Stomach (tissue), 19 donors: ENCODE measurements around the gene ZNF883. TPM values are rescaled to one million over a fixed set of nuclear protein-coding genes. Genes with fewer than 3 reads are reported as not detected.
"Not testable (repeated sequence)": the region's sequence is repeated elsewhere in the genome, so short reads cannot be mapped to it uniquely, and the experiment has no call there.

Source experiments
- DNase-seq, 2 donors: peaks; one replicate each; pipeline versions ENCODE4 v3.0.0 to v3.0.0-alpha.2; 2013 to 2019
- H3K27ac ChIP-seq, 5 donors: fragments of 200-600 bp in 4 of 5; sonication (generic) in 4 of 5; one replicate each; pipeline ENCODE4 v1.5.1; 2013 to 2019; ENCODE audit warnings: mild to moderate bottlenecking in 1 of 5, moderate library complexity in 1 of 5
- H3K27me3 ChIP-seq, 3 donors: fragments of 200-600 bp; sonication (generic); one replicate each; pipeline ENCODE4 v1.5.1; 2017 to 2019; ENCODE audit warnings: mixed run types in 1 of 3
- H3K36me3 ChIP-seq, 4 donors: fragments of 200-600 bp; sonication (generic); 1 replicate in 3 of 4; 2 replicates in 1 of 4; pipeline ENCODE4 v1.5.1; 2016 to 2019
- H3K4me1 ChIP-seq, 4 donors: fragments of 200-600 bp; sonication (generic); one replicate each; pipeline ENCODE4 v1.5.1; 2016 to 2019
- H3K4me3 ChIP-seq, 4 donors: fragments of 200-600 bp; sonication (generic) in 3 of 4; one replicate each; pipeline ENCODE4 v1.5.1; 2016 to 2019; ENCODE audit warnings: mild to moderate bottlenecking in 1 of 4
- H3K9me3 ChIP-seq, 4 donors: fragments of 200-600 bp; sonication (generic); one replicate each; pipeline ENCODE4 v1.5.1; 2016 to 2019
- CTCF ChIP-seq, 7 experiments: fragments of 450-650 bp in 4 of 7; fragments of 200-600 bp in 3 of 7; sonication (generic) in 3 of 7; IDR thresholded peaks; one replicate each; pipeline ENCODE4 v1.5.1; 2016 to 2019; ENCODE audit warnings: antibody characterized with exemption in 7 of 7, control low read depth in 2 of 7, mild to moderate bottlenecking in 1 of 7
- EP300 ChIP-seq: sonication (generic); formaldehyde crosslinking; IDR thresholded peaks from one replicate; pipeline ENCODE4 v1.6.1; 2017; ENCODE audit warnings: antibody characterized with exemption
- POLR2A ChIP-seq, 4 donors: fragments of 450-650 bp; IDR thresholded peaks; one replicate each; pipeline ENCODE4 v1.6.1; 2016; ENCODE audit warnings: antibody characterized with exemption in 4 of 4, control low read depth in 2 of 4, mild to moderate bottlenecking in 1 of 4, moderate library complexity in 1 of 4
- POLR2AphosphoS5 ChIP-seq, 3 donors: sonication (generic); formaldehyde crosslinking; IDR thresholded peaks; one replicate each; pipeline ENCODE4 v1.6.1; 2016; ENCODE audit warnings: antibody characterized with exemption in 3 of 3
- WGBS, 5 donors: extraction: QIAGEN DNeasy Blood & Tissue Kit in 3 of 5; methylation state at CpG; one replicate each; pipeline versions ENCODE4 v1.1.5 to v1.1.7; 2013 to 2018; 5-methylcytosine and 5-hydroxymethylcytosine counted together
- intact Hi-C: fragments of 100-400 bp; cut with DNase I; formaldehyde crosslinking; loops from one replicate; pipeline ENCODE4 v1.15.1; 2023; ENCODE audit warnings: low total_unique reads
- long read RNA-seq, 10 donors: transcript quantifications; one replicate each; lab custom pipeline, GENCODE V29; 2026
- polyA plus RNA-seq, 3 donors: library from polyadenylated mRNA; stranded (reverse); fragments of 200-250 nt; gene quantifications; one replicate each; pipeline ENCODE4 v1.2.3, GENCODE V29; 2013
- total RNA-seq, 5 donors: library from RNA; depleted of rRNA; stranded (reverse); fragments of >200 nt; gene quantifications; one replicate each; pipeline versions ENCODE4 v1.1.0 to v1.2.3, GENCODE V29; 2014 to 2016
- donor health status: healthy with polysubstance abuse.
- donor health status: Bipolar disorder and iron deficiency.
- donor health status: healthy.

ZNF883 gene
- total RNA-seq (1 to 10 TPM in 2 of 5 donors, not detected in 3; 2.3 to 9.0 TPM), polyA plus RNA-seq (1 to 10 TPM in 1 of 3 donors, under 1 TPM in 2; 0.92 to 1.1 (median 0.93) TPM)
- long read RNA-seq, donor 1: 0 reads
- long read RNA-seq, donor 2: 0 reads
- long read RNA-seq, donor 3: 0 reads
- long read RNA-seq, donor 4: 0 reads
- long read RNA-seq, donor 5, partial matches to known transcripts: 0 of 3 reads
- long read RNA-seq, donor 5, other reads (novel, unspliced or antisense): 0 of 3 reads
- long read RNA-seq, donor 6, transcript ZNF883-201 (5 exons, 2,414 nt): major isoform, 6 of 6 reads
- long read RNA-seq, donor 6, partial matches to known transcripts: 0 of 6 reads
- long read RNA-seq, donor 6, other reads (novel, unspliced or antisense): 0 of 6 reads
- long read RNA-seq, donor 7, partial matches to known transcripts: 0 of 4 reads
- long read RNA-seq, donor 7, other reads (novel, unspliced or antisense): 0 of 4 reads
- long read RNA-seq, donor 8, transcript ZNF883-201 (5 exons, 2,414 nt): major isoform, 6 of 6 reads
- long read RNA-seq, donor 8, partial matches to known transcripts: 0 of 6 reads
- long read RNA-seq, donor 8, other reads (novel, unspliced or antisense): 0 of 6 reads
- long read RNA-seq, donor 9, partial matches to known transcripts: 0 of 2 reads
- long read RNA-seq, donor 9, other reads (novel, unspliced or antisense): 0 of 2 reads
- long read RNA-seq, donor 10, partial matches to known transcripts: 0 of 2 reads
- long read RNA-seq, donor 10, other reads (novel, unspliced or antisense): 0 of 2 reads

GRCh38 chr9:113011911-113012381, at the start of gene ZNF883:
Gene ZNF883, minus strand, starts transcription at chr9:113012192.
- Histone ChIP-seq H3K4me3 (peak within 1 kb of the TSS in 3 of 4 donors; percentile 9 to 32 (median 27)), H3K9me3 (peaks cover 2 to 81% (median 56%) of the 10 kb centered on the region in 4 donors), H3K27me3 (peaks cover 0 to 11% (median 5%) of the 10 kb centered on the region in 3 donors), H3K4me1 (no peaks in the 10 kb centered on the region), H3K36me3 (peaks cover 0 to 32% (median 0%) of the 10 kb centered on the region in 4 donors), H3K27ac (no peak within 1 kb of the TSS)
- intact Hi-C loops: no loop called here
- no peak for TF ChIP-seq CTCF (IDR thresholded peaks at IDR 0.05)
- TF ChIP-seq EP300: no peak
- no peak for TF ChIP-seq POLR2A (IDR thresholded peaks at IDR 0.05)
- TF ChIP-seq POLR2AphosphoS5 (IDR thresholded peaks at IDR 0.05): no peak
- 4 to 6% (median 4%) methylated on average over 28 to 30 of the region's 30 CpGs for WGBS, 5 donors
- peak; percentile 30 to 94 for DNase-seq

GRCh38 chr9:113061072-113061850, 49.3 kb upstream of the ZNF883 start:
- 10 to 46% (median 40%) methylated on average over 20 to 25 of the region's 33 CpGs for WGBS, 5 donors
- H3K4me3 ChIP-seq, H3K4me1 ChIP-seq, H3K36me3 ChIP-seq, intact Hi-C loops, H3K27ac ChIP-seq: not testable (repeated sequence)
- Histone ChIP-seq H3K27me3 (peaks cover 10 to 55% (median 27%) of the 10 kb centered on the region in 3 donors), H3K9me3 (peaks cover 15 to 54% (median 47%) of the 10 kb centered on the region in 4 donors)
- DNase-seq: peak; percentile 5 to 47

- intact Hi-C loops: not testable (repeated sequence)
- peak in 1 of 2 donors; percentile 27 for DNase-seq
Measured at GRCh38 chr9:113059581-113060284, 47.7 kb upstream of the ZNF883 start.

GRCh38 chr9:113057193-113057592, 45.2 kb upstream of the ZNF883 start:
- Histone ChIP-seq H3K4me1 (peaks cover 0 to 12% (median 11%) of the 10 kb centered on the region in 4 donors), H3K4me3 (peak overlapping the region; percentile 51 to 70 (median 62)), H3K36me3 (peaks cover 0 to 18% (median 0%) of the 10 kb centered on the region in 4 donors), H3K27ac (peak overlapping the region in 4 of 5 donors; percentile 58 to 82 (median 76)), H3K27me3 (peaks cover 10 to 45% (median 20%) of the 10 kb centered on the region in 3 donors), H3K9me3 (peaks cover 14 to 87% (median 79%) of the 10 kb centered on the region in 4 donors)
- DNase-seq: no peak
- intact Hi-C loops: no loop called here
- TF ChIP-seq POLR2A (IDR thresholded peaks at IDR 0.05) (no peak), POLR2AphosphoS5 (IDR thresholded peaks at IDR 0.05) (no peak), CTCF (IDR thresholded peaks at IDR 0.05) (no peak), EP300 (no peak)
- whole genome bisulfite sequencing, 5 donors: 28 to 42% (median 38%) methylated on average over 5 of the region's 5 CpGs

More at GRCh38 chr9:113059581-113060284, 47.7 kb upstream of the ZNF883 start:
- WGBS, 5 donors: 8 to 35% (median 17%) methylated on average over 37 to 46 of the region's 61 CpGs
- H3K27me3 ChIP-seq: peaks cover 10 to 55% (median 27%) of the 10 kb centered on the region in 3 donors
- peaks cover 15 to 70% (median 61%) of the 10 kb centered on the region in 4 donors for H3K9me3 ChIP-seq
- H3K36me3 ChIP-seq, H3K4me3 ChIP-seq, H3K27ac ChIP-seq: not testable (repeated sequence)
- peaks cover 0 to 12% (median 11%) of the 10 kb centered on the region in 4 donors for H3K4me1 ChIP-seq
